ENCODE measurements around the gene HMBS.
"Not testable (repeated sequence)": the region's sequence is repeated elsewhere in the genome, so short reads cannot be mapped to it uniquely, and the experiment has no call there.

Gene HMBS

GRCh38 chr11:119084663-119085436 lies at the start of gene HMBS:
HMBS (plus strand) TSS chr11:119084881; CDS start chr11:119085034, 153 bp downstream.
- DNase-seq = peak; percentile 91

- no peak for DNase-seq
Measured at GRCh38 chr11:119038884-119039283, 45.8 kb upstream of the HMBS start.

- DNase-seq = not testable (repeated sequence)
Measured at GRCh38 chr11:119039471-119039870, 45.2 kb upstream of the HMBS start.

GRCh38 chr11:119041821-119042514 lies 42.7 kb upstream of the HMBS start:
- DNase-seq = no peak

DNA sequence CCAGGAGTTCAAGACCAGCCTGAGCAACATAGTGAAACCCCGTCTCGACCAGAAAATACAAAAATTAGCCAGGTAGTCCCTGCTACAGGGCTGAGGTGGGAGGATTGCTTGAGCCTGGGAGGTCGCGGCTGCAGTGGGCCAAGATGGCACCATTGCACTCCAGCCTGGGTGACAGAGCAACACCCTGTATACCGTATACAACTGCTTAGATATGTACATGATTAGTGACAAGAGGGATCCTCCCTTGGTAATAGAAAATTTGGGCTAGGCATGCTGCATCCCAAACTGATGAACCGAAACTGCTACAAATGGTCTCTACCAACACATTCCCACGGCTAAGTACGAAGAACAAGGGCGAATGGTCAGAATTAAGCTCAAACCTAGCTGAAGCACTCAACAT lies 41.8 kb upstream of the HMBS start:
- DNase-seq = no peak

DNA sequence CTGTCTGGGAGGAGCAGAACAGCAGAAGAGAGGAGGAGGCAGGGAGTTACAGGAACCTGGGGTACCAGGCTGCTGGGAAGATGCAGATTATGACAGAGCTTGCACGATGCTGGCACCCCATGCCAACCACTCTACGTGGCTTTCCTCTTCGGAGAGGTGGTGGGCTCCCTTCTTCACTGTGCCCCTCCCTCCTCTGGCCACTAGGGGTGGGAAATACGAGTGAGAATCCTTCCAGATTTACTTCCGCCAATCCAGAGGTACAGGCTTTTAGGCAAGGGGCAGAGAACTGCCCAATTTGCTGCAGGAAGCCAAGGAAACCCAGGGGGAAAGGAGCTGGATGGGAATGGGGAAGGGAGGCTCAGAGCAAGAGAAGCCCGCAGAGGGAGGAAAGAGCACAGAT lies 40.0 kb upstream of the HMBS start:
- DNase-seq = no peak

DNA sequence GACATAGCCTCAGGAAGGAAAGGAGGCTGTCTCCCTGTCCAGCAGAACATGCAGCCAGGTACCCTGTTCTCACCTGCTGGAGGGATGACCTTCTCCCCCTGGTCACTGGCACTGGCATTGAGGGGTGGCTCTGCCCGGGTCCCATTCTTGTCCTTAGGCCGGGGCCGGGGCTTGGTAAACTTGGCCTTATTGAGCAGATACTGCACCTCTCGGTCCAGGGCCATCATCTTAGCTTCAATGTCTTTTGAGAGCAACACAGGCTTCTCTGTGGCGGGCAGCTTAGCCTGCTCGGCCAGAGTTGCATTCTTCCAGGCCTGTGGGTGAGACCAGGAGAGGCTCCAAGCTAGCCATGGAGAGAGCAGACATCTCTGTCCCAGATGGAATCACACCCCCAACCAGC lies 38.2 kb upstream of the HMBS start:
- no peak for DNase-seq

GRCh38 chr11:119047205-119047604 lies 37.5 kb upstream of the HMBS start:
- no peak for DNase-seq

DNA sequence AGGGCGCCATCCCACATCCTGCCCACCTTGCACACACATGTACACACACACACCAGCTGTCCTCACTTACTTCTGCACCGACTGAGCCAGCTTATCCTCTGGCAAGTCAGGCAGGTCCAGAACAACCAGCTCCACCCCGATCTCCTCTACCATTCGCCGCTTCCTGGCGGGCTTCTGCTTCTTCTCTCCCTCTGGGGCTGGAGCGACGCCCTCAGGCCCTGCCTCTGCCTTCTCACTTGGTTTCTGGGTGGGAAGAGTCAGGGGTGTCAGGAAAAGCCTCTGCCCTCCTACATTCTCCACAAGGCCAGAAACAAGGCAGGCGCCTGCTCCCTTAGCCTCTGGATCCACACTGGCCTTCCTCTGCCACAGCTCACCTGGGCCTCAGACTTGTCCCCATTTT lies 36.0 kb upstream of the HMBS start:
- no peak for DNase-seq

DNA sequence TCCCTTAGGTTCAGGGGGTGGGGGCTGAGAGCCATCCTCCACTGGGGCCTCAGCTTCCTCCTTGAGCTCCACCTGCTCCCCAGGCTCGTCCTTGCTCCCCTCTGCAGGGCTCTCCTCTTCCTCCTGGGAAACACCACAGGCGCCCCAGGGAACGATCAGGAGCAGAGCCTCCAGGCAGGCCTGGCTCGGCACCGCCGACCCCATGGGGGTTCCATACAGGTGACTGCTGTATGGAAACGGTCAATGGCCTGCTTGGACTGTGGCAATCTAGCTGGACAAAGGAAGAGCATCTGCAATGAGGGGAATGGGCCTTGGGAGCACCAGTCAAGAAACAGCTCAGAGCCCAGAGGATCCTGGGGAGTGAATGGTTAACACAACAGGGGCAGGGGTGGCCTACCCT lies 35.6 kb upstream of the HMBS start:
- no peak for DNase-seq

DNA sequence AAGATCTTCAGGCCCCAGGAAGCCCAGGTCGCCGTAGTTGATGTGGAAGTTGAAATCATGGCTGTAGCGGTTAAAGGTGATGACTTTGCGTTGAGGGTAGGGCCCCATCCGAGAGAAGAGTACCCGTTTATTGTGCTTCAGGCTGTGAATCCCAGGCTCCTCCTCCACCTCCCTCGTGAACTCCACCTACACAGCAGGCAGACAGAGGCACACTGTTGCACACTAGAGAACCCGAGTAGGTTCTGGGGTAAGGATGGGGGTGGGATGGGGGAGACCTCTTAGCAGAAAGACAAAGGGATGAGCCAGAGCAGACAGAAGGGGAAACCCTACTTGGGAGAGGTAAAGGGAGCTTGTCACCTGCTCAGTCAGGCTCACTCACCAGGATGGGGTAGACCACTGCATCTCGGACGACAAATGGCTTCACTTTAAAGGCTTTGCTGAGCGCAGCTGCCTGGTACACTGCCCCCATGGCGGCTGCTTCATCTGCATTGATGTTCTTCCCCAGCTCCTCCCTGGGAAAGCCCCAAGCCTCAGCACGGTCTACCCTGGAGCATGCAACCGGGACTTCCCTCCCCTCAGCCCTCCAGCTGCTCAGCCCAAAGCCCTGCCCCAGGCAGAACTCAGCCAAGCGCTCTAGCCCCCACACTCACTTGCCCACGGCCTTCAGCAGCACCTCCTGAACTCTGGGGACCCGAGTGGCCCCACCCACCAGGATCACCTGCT lies 33.1 kb upstream of the HMBS start:
- peak; percentile 37 for DNase-seq

DNA sequence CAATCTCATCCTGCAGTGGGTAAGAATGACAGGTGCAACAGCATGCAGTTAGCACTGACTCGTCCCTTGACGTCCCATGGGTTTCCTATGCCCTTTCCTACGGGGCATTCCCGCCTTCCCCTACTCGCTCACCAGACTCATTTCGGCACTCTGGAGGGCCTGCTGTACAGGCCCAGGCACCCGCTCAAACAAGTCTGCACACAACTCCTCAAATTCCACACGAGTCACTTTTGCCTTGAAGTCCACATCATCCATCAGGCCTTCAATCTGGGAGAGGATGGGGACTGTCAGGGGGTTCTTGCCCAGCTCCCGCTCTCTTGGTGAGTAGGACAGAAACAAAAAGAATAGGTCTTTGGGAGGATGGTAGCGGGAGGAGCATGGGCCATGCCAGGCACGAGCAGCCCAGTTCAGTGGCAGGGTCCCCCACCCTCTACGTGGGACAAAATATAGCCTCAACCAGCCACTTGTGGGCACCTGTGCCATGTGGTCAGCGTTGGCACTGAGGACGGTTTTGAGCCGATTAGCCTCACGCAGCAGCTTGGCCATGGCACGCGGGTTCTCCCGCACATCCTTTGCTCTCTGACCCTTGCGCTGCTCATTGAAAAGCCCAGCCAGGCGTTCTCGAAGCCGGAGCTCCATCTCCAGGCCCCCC lies 32.4 kb upstream of the HMBS start:
- no peak for DNase-seq

DNA sequence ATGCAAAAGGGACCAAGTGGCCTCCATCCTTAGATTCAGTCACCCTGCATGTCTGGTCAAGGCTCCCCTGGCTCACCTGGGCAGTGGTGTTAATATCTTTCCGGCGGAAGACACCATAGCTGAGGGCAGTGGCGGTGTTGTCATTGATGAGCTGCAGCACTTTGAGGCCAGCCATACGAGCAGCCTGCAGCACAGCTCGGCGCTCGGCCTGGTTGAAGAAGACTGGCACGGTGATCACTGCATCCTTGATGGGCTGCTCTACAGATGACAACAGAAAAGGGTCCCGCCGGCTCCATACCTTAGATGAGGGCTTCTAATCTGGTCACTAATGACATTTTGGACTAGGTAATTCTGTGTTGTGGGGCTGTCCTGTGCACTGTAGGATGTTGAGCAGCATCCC lies 30.3 kb upstream of the HMBS start:
- DNase-seq = no peak

- no peak for DNase-seq
Measured at GRCh38 chr11:119055901-119056300, 28.8 kb upstream of the HMBS start.

- DNase-seq = peak; percentile 38
Measured at GRCh38 chr11:119056421-119056999, 28.2 kb upstream of the HMBS start.

- peak; percentile 96 for DNase-seq
Measured at GRCh38 chr11:119057000-119057769, 27.5 kb upstream of the HMBS start, which contains the start of gene HYOU1. HYOU1 (minus strand) TSS chr11:119057205; CDS start chr11:119056160, 1,045 bp downstream.

GRCh38 chr11:119059128-119059527 lies 25.6 kb upstream of the HMBS start:
- DNase-seq = not testable (repeated sequence)

DNA sequence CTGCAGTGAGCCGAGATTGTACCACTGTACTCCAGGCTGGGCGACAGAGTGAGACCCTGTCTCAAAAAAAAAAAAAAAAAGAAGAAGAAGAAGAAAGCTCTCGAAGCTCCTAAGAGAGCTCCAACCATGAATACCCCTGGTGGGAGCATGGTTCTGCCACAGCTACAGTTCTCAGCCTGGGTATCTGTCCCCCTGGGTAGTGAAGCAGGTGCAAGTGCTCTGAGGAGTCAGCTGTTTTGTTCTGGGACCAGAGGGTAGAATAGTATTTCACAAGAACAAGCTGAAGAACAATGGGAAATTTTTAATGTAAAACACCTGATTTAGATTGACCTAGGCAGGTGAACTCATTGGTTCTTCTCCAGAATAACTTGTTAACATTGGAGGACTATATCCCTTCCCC lies 23.4 kb upstream of the HMBS start:
- no peak for DNase-seq

DNA sequence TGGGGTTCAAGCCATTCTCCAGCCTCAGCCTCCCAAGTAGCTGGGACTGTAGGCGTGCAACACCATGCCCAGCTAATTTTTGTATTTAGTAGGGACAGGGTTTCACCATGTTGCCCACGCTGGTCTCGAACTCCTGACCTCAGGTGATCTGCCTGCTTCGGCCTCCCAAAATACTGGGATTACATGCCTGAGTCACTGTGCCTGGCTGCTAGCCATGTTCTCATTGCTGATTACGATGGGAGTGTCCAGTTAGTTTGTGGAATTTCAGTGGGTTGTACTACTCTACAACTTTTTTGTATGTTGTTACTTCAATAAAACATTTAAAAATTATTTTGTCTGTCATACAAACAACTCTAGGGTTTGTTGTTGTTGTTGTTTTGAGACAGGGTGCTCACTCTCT lies 21.9 kb upstream of the HMBS start:
- DNase-seq = no peak

GRCh38 chr11:119065369-119065768 lies 19.3 kb upstream of the HMBS start:
- peak; percentile 56 for DNase-seq

GRCh38 chr11:119067371-119068222 lies 17.1 kb upstream of the HMBS start, which contains the start of gene VPS11:
VPS11 (plus strand) TSS chr11:119067818; CDS start chr11:119067824, 6 bp downstream.
- peak; percentile 96 for DNase-seq

Measured in CD4-positive, alpha-beta T cell treated with Interleukin-4 for 4 hours (primary cell).